Right atrium auricular region (tissue), 2 donors: ENCODE results near the gene NCAPH2. TPM values are rescaled to one million over a fixed set of nuclear protein-coding genes. Genes with fewer than 3 reads are reported as not detected.
"Not testable (repeated sequence)": the region's sequence is repeated elsewhere in the genome, so short reads cannot be mapped to it uniquely, and the experiment has no call there.

Experiments
- DNase-seq: peaks from one replicate; pipeline ENCODE4 v3.0.0-alpha.2; 2019; ENCODE audit warnings: low spot score
- H3K27ac ChIP-seq, 2 donors: fragments of 200-600 bp; sonication (generic); 1 replicate in 1 of 2; 2 replicates in 1 of 2; pipeline ENCODE4 v1.5.1; 2016 to 2019
- H3K27me3 ChIP-seq, 2 donors: fragments of 200-600 bp; sonication (generic); one replicate each; pipeline versions ENCODE4 v1.5.1 to v1.6.0; 2017 to 2019
- H3K36me3 ChIP-seq: fragments of 200-600 bp; sonication (generic); one replicate; pipeline ENCODE4 v1.5.1; 2016
- H3K4me1 ChIP-seq, 2 donors: fragments of 200-600 bp; sonication (generic); one replicate each; pipeline versions ENCODE4 v1.5.1 to v1.6.0; 2017 to 2019
- H3K4me3 ChIP-seq, 2 donors: fragments of 200-600 bp; sonication (generic); 1 replicate in 1 of 2; 2 replicates in 1 of 2; pipeline ENCODE4 v1.5.1; 2017 to 2019; ENCODE audit warnings: mild to moderate bottlenecking in 1 of 2, moderate library complexity in 1 of 2
- H3K9me3 ChIP-seq, 2 donors: fragments of 200-600 bp; sonication (generic); one replicate each; pipeline ENCODE4 v1.5.1; 2019
- CTCF ChIP-seq, 2 donors: fragments of 200-600 bp; sonication (generic); IDR thresholded peaks; one replicate each; pipeline ENCODE4 v1.5.1; 2019; ENCODE audit warnings: antibody characterized with exemption in 2 of 2
- total RNA-seq, 2 donors: library from RNA; depleted of rRNA; stranded (reverse); fragments of >200 nt; gene quantifications; one replicate each; pipeline ENCODE4 v1.1.0, GENCODE V29; 2016

The NCAPH2 gene
- total RNA-seq, 2 donors from 2014 or later: 19.5 to 33.4 TPM

GRCh38 chr22:50516891-50517290 lies 8.9 kb downstream of the NCAPH2 start:
- H3K36me3 ChIP-seq: peaks cover 53% of the 10 kb centered on the region
- no peaks in the 10 kb centered on the region for H3K9me3 ChIP-seq
- TF ChIP-seq CTCF (IDR thresholded peaks at IDR 0.05): no peak

GRCh38 chr22:50517495-50518260 lies 9.7 kb downstream of the NCAPH2 start:
- no peak overlapping the region for H3K4me3 ChIP-seq
- H3K4me1 ChIP-seq: no peaks in the 10 kb centered on the region
- H3K36me3 ChIP-seq: peaks cover 61% of the 10 kb centered on the region
- DNase-seq: no peak
- no peaks in the 10 kb centered on the region for H3K27me3 ChIP-seq
- no peak for TF ChIP-seq CTCF (IDR thresholded peaks at IDR 0.05)
- no peaks in the 10 kb centered on the region for H3K9me3 ChIP-seq
- no peak overlapping the region for H3K27ac ChIP-seq

More at GRCh38 chr22:50516891-50517290, 8.9 kb downstream of the NCAPH2 start:
- H3K27ac ChIP-seq: no peak overlapping the region
- no peak for DNase-seq
- no peaks in the 10 kb centered on the region for H3K4me1 ChIP-seq
- no peaks in the 10 kb centered on the region for H3K27me3 ChIP-seq
- no peak overlapping the region for H3K4me3 ChIP-seq

- H3K27ac ChIP-seq: no peak overlapping the region
- no peak for DNase-seq
- H3K36me3 ChIP-seq: peaks cover 70% of the 10 kb centered on the region
- H3K9me3 ChIP-seq: no peaks in the 10 kb centered on the region
- H3K4me3 ChIP-seq: no peak overlapping the region
- H3K4me1 ChIP-seq: no peaks in the 10 kb centered on the region
- no peak for TF ChIP-seq CTCF (IDR thresholded peaks at IDR 0.05)
- no peaks in the 10 kb centered on the region for H3K27me3 ChIP-seq
Measured at GRCh38 chr22:50518606-50519005, 10.6 kb downstream of the NCAPH2 start.

- Histone ChIP-seq H3K4me1 (peaks cover 0 to 5% of the 10 kb centered on the region in 2 donors), H3K27me3 (no peaks in the 10 kb centered on the region), H3K27ac (no peak overlapping the region), H3K4me3 (no peak overlapping the region), H3K36me3 (peaks cover 75% of the 10 kb centered on the region), H3K9me3 (no peaks in the 10 kb centered on the region)
- DNase-seq: no peak
- no peak for TF ChIP-seq CTCF (IDR thresholded peaks at IDR 0.05)
Measured at GRCh38 chr22:50519151-50519550, 11.1 kb downstream of the NCAPH2 start.

- Histone ChIP-seq H3K36me3 (peaks cover 75% of the 10 kb centered on the region), H3K4me1 (peaks cover 0 to 15% of the 10 kb centered on the region in 2 donors)
- DNase-seq, H3K9me3 ChIP-seq, H3K4me3 ChIP-seq, H3K27ac ChIP-seq, H3K27me3 ChIP-seq: not testable (repeated sequence)
Measured at GRCh38 chr22:50520184-50520583, 12.2 kb downstream of the NCAPH2 start.

GRCh38 chr22:50520826-50521453 lies 12.9 kb downstream of the NCAPH2 start:
- Histone ChIP-seq H3K4me3 (no peak overlapping the region), H3K4me1 (peaks cover 0 to 15% of the 10 kb centered on the region in 2 donors), H3K9me3 (no peaks in the 10 kb centered on the region), H3K36me3 (peaks cover 75% of the 10 kb centered on the region), H3K27me3 (no peaks in the 10 kb centered on the region), H3K27ac (no peak overlapping the region)
- no peak for DNase-seq
- no peak for TF ChIP-seq CTCF (IDR thresholded peaks at IDR 0.05)
